OCI-LY3 (cell line): ENCODE measurements around the gene TNFAIP8L2.

Source experiments
- CTCF ChIP-seq: fragments of 200-600, 300-600 bp; sonication (generic); IDR thresholded peaks from 2 replicates; pipeline ENCODE4 v1.5.1; 2014; ENCODE audit warnings: antibody characterized with exemption, low read length, low read depth
- EZH2phosphoT487 ChIP-seq: fragments of 200-600 bp; shearing (Covaris generic); IDR thresholded peaks from 2 replicates; pipeline ENCODE4 v1.6.1; 2018; ENCODE audit warnings: antibody characterized with exemption, mixed run types, low read depth

- TF ChIP-seq CTCF = no peak
- no peak for TF ChIP-seq EZH2phosphoT487
Measured at GRCh38 chr1:151147132-151147503, 9.3 kb upstream of the TNFAIP8L2 start.
